BE2C (cell line): Measurements from ENCODE around the gene MRPS27.

ENCODE experiments used
- DNase-seq: peaks from one replicate; pipeline ENCODE4 v3.0.0-alpha.2; 2020
- H3K27me3 ChIP-seq: fragments of 250-450 bp; sonication (Bioruptor Pico); 2 replicates; pipeline ENCODE4 v1.5.1; 2020; ENCODE audit warnings: mild to moderate bottlenecking
- H3K36me3 ChIP-seq: fragments of 250-450 bp; sonication (Bioruptor Pico); 2 replicates; pipeline ENCODE4 v1.5.1; 2020; ENCODE audit warnings: mild to moderate bottlenecking
- H3K4me1 ChIP-seq: fragments of 250-450 bp; sonication (Bioruptor Pico); 2 replicates; pipeline ENCODE4 v1.5.1; 2020
- H3K4me3 ChIP-seq: 2 replicates; pipeline ENCODE4 v1.5.1; 2011; ENCODE audit warnings: low read depth, low read length
- H3K9me3 ChIP-seq: fragments of 250-450 bp; sonication (Bioruptor Pico); 2 replicates; pipeline ENCODE4 v1.5.1; 2020
- CTCF ChIP-seq: IDR thresholded peaks from 2 replicates; pipeline ENCODE4 v1.5.1; 2012; ENCODE audit warnings: mild to moderate bottlenecking, low read depth, low read length

MRPS27 gene

GRCh38 chr5:72338689-72339209, 18.7 kb upstream of the MRPS27 start:
- Histone ChIP-seq H3K9me3 (no peaks in the 10 kb centered on the region), H3K4me3 (no peak overlapping the region), H3K36me3 (peaks cover 15% of the 10 kb centered on the region), H3K4me1 (no peaks in the 10 kb centered on the region), H3K27me3 (no peaks in the 10 kb centered on the region)
- no peak for TF ChIP-seq CTCF
- no peak for DNase-seq

GRCh38 chr5:72337159-72337558, 17.1 kb upstream of the MRPS27 start:
- H3K4me1 ChIP-seq, result no peaks in the 10 kb centered on the region
- H3K27me3 ChIP-seq, result no peaks in the 10 kb centered on the region
- peaks cover 10% of the 10 kb centered on the region for H3K36me3 ChIP-seq
- DNase-seq, result no peak
- TF ChIP-seq CTCF, result no peak
- no peaks in the 10 kb centered on the region for H3K9me3 ChIP-seq
- H3K4me3 ChIP-seq, result no peak overlapping the region

- Histone ChIP-seq H3K27me3 (no peaks in the 10 kb centered on the region), H3K36me3 (peaks cover 28% of the 10 kb centered on the region), H3K4me1 (no peaks in the 10 kb centered on the region), H3K4me3 (no peak overlapping the region), H3K9me3 (no peaks in the 10 kb centered on the region)
- no peak for TF ChIP-seq CTCF
- DNase-seq, result no peak
These were observed 10.7 kb upstream of the MRPS27 start for GRCh38 chr5:72330712-72331111.

GRCh38 chr5:72328172-72328571, 8.1 kb upstream of the MRPS27 start:
- no peaks in the 10 kb centered on the region for H3K4me1 ChIP-seq
- no peaks in the 10 kb centered on the region for H3K27me3 ChIP-seq
- no peaks in the 10 kb centered on the region for H3K9me3 ChIP-seq
- no peak overlapping the region for H3K4me3 ChIP-seq
- DNase-seq, result peak; percentile 52
- no peak for TF ChIP-seq CTCF
- H3K36me3 ChIP-seq, result peaks cover 25% of the 10 kb centered on the region

GRCh38 chr5:72326306-72326649, 6.2 kb upstream of the MRPS27 start:
- no peak for DNase-seq
- H3K4me3 ChIP-seq, result no peak overlapping the region
- H3K9me3 ChIP-seq, result no peaks in the 10 kb centered on the region
- no peak for TF ChIP-seq CTCF
- H3K4me1 ChIP-seq, result no peaks in the 10 kb centered on the region; the same call in 1 of the 2 replicates
- H3K27me3 ChIP-seq, result no peaks in the 10 kb centered on the region
- H3K36me3 ChIP-seq, result peaks cover 22% of the 10 kb centered on the region

- Histone ChIP-seq H3K4me1 (no peaks in the 10 kb centered on the region; the same call in 1 of the 2 replicates), H3K27me3 (no peaks in the 10 kb centered on the region), H3K9me3 (no peaks in the 10 kb centered on the region), H3K4me3 (no peak overlapping the region), H3K36me3 (peaks cover 22% of the 10 kb centered on the region)
- DNase-seq, result no peak
- no peak for TF ChIP-seq CTCF
These were observed 5.7 kb upstream of the MRPS27 start for GRCh38 chr5:72325566-72326305.
